ENCODE measurements around the gene NEUROG1.

The NEUROG1 gene

DNA sequence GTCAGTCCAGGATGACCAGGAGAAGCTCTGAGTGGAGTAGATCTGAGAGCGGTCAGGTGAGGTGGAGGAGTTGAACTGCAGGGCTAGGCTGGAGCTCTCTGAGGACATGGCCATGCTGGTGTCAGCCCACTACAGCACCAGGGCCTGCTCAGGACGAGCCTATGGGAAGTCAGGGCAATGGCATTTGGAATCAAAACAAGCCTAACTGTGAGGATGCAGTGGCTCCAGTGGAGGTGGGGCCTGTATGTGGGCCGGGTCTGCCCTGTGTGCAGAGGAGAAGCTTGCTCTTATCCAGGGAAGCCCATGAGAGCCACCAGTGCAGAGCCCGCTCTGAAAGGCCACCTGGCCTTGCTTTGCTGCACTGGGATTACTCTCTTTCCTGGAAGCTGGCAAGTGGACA is 31.9 kb upstream of the NEUROG1 start:
- no peak overlapping the region for H3K4me3 ChIP-seq (ENCODE audit: low read depth, low read length)
- POLR2A ChIA-PET = interaction anchor here (0.7 kb wide), 1 partner anchor 624 kb away, joined by 6 read pairs; no protein-coding TSS in a partner anchor
- CTCF ChIA-PET = interaction anchor here (0.5 to 17.7 kb wide), 18 partner anchors 9 to 1183 kb away, joined by 3 to 575 read pairs (median 9); partner anchors contain the start of genes CXCL14 and SLC25A48
- no peaks in the 10 kb centered on the region for H3K9me3 ChIP-seq (ENCODE audit: control insufficient read depth, insufficient read depth, low read depth, low read length)
- H3K36me3 ChIP-seq (ENCODE audit: control insufficient read depth in 2 of 2, insufficient read depth in 1 of 2, low read length in 2 of 2) = no peaks in the 10 kb centered on the region
- TF ChIP-seq, protein P1, sequence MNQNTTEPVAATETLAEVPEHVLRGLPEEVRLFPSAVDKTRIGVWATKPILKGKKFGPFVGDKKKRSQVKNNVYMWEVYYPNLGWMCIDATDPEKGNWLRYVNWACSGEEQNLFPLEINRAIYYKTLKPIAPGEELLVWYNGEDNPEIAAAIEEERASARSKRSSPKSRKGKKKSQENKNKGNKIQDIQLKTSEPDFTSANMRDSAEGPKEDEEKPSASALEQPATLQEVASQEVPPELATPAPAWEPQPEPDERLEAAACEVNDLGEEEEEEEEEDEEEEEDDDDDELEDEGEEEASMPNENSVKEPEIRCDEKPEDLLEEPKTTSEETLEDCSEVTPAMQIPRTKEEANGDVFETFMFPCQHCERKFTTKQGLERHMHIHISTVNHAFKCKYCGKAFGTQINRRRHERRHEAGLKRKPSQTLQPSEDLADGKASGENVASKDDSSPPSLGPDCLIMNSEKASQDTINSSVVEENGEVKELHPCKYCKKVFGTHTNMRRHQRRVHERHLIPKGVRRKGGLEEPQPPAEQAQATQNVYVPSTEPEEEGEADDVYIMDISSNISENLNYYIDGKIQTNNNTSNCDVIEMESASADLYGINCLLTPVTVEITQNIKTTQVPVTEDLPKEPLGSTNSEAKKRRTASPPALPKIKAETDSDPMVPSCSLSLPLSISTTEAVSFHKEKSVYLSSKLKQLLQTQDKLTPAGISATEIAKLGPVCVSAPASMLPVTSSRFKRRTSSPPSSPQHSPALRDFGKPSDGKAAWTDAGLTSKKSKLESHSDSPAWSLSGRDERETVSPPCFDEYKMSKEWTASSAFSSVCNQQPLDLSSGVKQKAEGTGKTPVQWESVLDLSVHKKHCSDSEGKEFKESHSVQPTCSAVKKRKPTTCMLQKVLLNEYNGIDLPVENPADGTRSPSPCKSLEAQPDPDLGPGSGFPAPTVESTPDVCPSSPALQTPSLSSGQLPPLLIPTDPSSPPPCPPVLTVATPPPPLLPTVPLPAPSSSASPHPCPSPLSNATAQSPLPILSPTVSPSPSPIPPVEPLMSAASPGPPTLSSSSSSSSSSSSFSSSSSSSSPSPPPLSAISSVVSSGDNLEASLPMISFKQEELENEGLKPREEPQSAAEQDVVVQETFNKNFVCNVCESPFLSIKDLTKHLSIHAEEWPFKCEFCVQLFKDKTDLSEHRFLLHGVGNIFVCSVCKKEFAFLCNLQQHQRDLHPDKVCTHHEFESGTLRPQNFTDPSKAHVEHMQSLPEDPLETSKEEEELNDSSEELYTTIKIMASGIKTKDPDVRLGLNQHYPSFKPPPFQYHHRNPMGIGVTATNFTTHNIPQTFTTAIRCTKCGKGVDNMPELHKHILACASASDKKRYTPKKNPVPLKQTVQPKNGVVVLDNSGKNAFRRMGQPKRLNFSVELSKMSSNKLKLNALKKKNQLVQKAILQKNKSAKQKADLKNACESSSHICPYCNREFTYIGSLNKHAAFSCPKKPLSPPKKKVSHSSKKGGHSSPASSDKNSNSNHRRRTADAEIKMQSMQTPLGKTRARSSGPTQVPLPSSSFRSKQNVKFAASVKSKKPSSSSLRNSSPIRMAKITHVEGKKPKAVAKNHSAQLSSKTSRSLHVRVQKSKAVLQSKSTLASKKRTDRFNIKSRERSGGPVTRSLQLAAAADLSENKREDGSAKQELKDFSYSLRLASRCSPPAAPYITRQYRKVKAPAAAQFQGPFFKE (tag by site-specific recombination; IDR thresholded peaks at IDR 0.05; ENCODE audit: borderline replicate concordance) = no peak
- TF ChIP-seq ZBTB17 (tag by site-specific recombination; IDR thresholded peaks at IDR 0.05) (no peak), WT1 (tag by site-specific recombination; IDR thresholded peaks at IDR 0.05) (no peak), ZNF658 (tag by site-specific recombination; IDR thresholded peaks at IDR 0.05) (no peak), ZNF558 (tag by site-specific recombination; IDR thresholded peaks at IDR 0.05) (no peak), KLF7 (tag by site-specific recombination; IDR thresholded peaks at IDR 0.05; ENCODE audit: borderline replicate concordance) (no peak), ZNF335 (tag by site-specific recombination; conservative IDR thresholded peaks at IDR 0.05) (no peak), ZNF549 (tag by site-specific recombination; IDR thresholded peaks at IDR 0.05) (no peak), ZNF571 (tag by site-specific recombination; IDR thresholded peaks at IDR 0.05) (no peak), ZNF521 (tag by site-specific recombination; IDR thresholded peaks at IDR 0.05) (no peak), OSR2 (tag by site-specific recombination; IDR thresholded peaks at IDR 0.05) (no peak), ZNF530 (tag by site-specific recombination; IDR thresholded peaks at IDR 0.05; ENCODE audit: low read depth) (no peak), ZNF341 (tag by site-specific recombination; IDR thresholded peaks at IDR 0.05; ENCODE audit: low read depth) (no peak)
- TF ChIP-seq, protein P2, sequence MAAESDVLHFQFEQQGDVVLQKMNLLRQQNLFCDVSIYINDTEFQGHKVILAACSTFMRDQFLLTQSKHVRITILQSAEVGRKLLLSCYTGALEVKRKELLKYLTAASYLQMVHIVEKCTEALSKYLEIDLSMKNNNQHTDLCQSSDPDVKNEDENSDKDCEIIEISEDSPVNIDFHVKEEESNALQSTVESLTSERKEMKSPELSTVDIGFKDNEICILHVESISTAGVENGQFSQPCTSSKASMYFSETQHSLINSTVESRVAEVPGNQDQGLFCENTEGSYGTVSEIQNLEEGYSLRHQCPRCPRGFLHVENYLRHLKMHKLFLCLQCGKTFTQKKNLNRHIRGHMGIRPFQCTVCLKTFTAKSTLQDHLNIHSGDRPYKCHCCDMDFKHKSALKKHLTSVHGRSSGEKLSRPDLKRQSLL (tag by site-specific recombination; IDR thresholded peaks at IDR 0.05) = no peak
- TF ChIP-seq, protein P3, sequence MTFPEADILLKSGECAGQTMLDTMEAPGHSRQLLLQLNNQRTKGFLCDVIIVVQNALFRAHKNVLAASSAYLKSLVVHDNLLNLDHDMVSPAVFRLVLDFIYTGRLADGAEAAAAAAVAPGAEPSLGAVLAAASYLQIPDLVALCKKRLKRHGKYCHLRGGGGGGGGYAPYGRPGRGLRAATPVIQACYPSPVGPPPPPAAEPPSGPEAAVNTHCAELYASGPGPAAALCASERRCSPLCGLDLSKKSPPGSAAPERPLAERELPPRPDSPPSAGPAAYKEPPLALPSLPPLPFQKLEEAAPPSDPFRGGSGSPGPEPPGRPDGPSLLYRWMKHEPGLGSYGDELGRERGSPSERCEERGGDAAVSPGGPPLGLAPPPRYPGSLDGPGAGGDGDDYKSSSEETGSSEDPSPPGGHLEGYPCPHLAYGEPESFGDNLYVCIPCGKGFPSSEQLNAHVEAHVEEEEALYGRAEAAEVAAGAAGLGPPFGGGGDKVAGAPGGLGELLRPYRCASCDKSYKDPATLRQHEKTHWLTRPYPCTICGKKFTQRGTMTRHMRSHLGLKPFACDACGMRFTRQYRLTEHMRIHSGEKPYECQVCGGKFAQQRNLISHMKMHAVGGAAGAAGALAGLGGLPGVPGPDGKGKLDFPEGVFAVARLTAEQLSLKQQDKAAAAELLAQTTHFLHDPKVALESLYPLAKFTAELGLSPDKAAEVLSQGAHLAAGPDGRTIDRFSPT (tag by site-specific recombination; IDR thresholded peaks at IDR 0.05) = no peak
- TF ChIP-seq, protein P4, sequence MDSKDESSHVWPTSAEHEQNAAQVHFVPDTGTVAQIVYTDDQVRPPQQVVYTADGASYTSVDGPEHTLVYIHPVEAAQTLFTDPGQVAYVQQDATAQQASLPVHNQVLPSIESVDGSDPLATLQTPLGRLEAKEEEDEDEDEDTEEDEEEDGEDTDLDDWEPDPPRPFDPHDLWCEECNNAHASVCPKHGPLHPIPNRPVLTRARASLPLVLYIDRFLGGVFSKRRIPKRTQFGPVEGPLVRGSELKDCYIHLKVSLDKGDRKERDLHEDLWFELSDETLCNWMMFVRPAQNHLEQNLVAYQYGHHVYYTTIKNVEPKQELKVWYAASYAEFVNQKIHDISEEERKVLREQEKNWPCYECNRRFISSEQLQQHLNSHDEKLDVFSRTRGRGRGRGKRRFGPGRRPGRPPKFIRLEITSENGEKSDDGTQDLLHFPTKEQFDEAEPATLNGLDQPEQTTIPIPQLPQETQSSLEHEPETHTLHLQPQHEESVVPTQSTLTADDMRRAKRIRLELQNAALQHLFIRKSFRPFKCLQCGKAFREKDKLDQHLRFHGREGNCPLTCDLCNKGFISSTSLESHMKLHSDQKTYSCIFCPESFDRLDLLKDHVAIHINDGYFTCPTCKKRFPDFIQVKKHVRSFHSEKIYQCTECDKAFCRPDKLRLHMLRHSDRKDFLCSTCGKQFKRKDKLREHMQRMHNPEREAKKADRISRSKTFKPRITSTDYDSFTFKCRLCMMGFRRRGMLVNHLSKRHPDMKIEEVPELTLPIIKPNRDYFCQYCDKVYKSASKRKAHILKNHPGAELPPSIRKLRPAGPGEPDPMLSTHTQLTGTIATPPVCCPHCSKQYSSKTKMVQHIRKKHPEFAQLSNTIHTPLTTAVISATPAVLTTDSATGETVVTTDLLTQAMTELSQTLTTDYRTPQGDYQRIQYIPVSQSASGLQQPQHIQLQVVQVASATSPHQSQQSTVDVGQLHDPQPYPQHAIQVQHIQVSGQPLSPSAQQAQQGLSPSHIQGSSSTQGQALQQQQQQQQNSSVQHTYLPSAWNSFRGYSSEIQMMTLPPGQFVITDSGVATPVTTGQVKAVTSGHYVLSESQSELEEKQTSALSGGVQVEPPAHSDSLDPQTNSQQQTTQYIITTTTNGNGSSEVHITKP (tag by site-specific recombination; IDR thresholded peaks at IDR 0.05) = no peak
- TF ChIP-seq, protein P5, sequence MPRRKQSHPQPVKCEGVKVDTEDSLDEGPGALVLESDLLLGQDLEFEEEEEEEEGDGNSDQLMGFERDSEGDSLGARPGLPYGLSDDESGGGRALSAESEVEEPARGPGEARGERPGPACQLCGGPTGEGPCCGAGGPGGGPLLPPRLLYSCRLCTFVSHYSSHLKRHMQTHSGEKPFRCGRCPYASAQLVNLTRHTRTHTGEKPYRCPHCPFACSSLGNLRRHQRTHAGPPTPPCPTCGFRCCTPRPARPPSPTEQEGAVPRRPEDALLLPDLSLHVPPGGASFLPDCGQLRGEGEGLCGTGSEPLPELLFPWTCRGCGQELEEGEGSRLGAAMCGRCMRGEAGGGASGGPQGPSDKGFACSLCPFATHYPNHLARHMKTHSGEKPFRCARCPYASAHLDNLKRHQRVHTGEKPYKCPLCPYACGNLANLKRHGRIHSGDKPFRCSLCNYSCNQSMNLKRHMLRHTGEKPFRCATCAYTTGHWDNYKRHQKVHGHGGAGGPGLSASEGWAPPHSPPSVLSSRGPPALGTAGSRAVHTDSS (tag by site-specific recombination; IDR thresholded peaks at IDR 0.05) = no peak
- TF ChIP-seq, protein P6, sequence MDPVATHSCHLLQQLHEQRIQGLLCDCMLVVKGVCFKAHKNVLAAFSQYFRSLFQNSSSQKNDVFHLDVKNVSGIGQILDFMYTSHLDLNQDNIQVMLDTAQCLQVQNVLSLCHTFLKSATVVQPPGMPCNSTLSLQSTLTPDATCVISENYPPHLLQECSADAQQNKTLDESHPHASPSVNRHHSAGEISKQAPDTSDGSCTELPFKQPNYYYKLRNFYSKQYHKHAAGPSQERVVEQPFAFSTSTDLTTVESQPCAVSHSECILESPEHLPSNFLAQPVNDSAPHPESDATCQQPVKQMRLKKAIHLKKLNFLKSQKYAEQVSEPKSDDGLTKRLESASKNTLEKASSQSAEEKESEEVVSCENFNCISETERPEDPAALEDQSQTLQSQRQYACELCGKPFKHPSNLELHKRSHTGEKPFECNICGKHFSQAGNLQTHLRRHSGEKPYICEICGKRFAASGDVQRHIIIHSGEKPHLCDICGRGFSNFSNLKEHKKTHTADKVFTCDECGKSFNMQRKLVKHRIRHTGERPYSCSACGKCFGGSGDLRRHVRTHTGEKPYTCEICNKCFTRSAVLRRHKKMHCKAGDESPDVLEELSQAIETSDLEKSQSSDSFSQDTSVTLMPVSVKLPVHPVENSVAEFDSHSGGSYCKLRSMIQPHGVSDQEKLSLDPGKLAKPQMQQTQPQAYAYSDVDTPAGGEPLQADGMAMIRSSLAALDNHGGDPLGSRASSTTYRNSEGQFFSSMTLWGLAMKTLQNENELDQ (tag by site-specific recombination; IDR thresholded peaks at IDR 0.05; ENCODE audit: low read depth) = no peak
- no peaks in the 10 kb centered on the region for H3K4me1 ChIP-seq (ENCODE audit: control insufficient read depth, insufficient read depth, low read length)
- H3K27ac ChIP-seq (ENCODE audit: extremely low read depth, low read depth, low read length) = no peak overlapping the region

Data from HEK293 (cell line).